ENCODE measurements around the gene CLPTM1L.

The CLPTM1L gene

DNA sequence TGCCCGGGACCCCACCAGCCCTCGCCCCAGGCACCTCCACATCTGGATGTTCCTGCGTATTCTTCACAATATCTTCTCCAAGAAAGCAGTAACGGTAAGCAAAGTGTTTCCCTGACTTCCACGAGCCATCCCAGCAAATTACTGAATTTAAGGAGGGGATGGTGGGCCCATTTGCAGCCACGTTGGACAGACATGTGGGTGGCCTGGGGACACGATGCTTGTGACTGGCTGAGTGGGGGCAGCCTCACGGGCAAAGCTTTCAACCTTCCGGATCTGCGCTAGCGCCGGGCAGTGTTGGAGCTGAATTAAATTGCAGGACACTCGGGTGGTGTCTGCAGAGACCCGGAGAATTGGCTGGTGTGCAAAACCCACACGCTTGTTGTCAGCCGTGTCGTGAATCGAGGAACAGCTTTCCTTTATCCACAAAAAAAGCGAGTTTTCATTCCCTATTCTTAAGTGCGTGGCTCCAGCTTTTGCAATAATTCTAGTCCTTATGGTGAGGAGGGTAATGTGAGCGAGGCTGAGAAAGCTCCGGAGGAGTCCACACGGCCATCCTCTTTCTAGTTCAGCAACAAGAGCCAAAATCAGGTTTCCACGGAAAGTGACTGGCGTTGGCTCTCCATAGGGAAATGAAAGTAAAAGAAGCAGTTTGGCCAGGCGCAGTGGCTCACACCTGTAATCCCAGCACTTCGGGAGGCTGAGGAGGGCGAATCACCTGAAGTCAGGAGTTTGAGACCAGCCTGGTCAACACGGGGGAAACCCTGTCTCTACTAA, 17.5 kb upstream of the CLPTM1L start:
- Histone ChIP-seq H3K4me1 (ENCODE audit: control insufficient read depth, insufficient read depth, low read length) (no peaks in the 10 kb centered on the region), H3K36me3 (ENCODE audit: control insufficient read depth in 2 of 2, insufficient read depth in 1 of 2, low read length in 2 of 2) (no peaks in the 10 kb centered on the region), H3K9me3 (ENCODE audit: control insufficient read depth, insufficient read depth, low read depth, low read length) (no peaks in the 10 kb centered on the region), H3K27ac (ENCODE audit: extremely low read depth, low read depth, low read length) (no peak overlapping the region), H3K4me3 (ENCODE audit: low read depth, low read length) (no peak overlapping the region)
- CTCF ChIA-PET = interaction anchor here (0.7 to 1.0 kb wide), 5 partner anchors 8 to 282 kb away, joined by 3 to 6 read pairs (median 4); no protein-coding TSS in a partner anchor
- POLR2A ChIA-PET = interaction anchor here (1.1 kb wide), 1 partner anchor 18 kb away, joined by 3 read pairs; the partner anchor contains the start of gene CLPTM1L
- TF ChIP-seq ZNF138 (tag by site-specific recombination; IDR thresholded peaks at IDR 0.05; ENCODE audit: borderline replicate concordance) = no peak
- TF ChIP-seq YY1 (tag by site-specific recombination; IDR thresholded peaks at IDR 0.05) = no peak
- TF ChIP-seq TSHZ1 (tag by site-specific recombination; IDR thresholded peaks at IDR 0.05; ENCODE audit: borderline replicate concordance) = no peak
- TF ChIP-seq ZNF623 (tag by site-specific recombination; IDR thresholded peaks at IDR 0.05) = no peak
- TF ChIP-seq ZSCAN16 (tag by site-specific recombination; IDR thresholded peaks at IDR 0.05) = no peak
- TF ChIP-seq ELK4 (IDR thresholded peaks at IDR 0.05; ENCODE audit: borderline replicate concordance, low read depth, low read length) = no peak
- TF ChIP-seq ZNF639 (tag by site-specific recombination; IDR thresholded peaks at IDR 0.05) = no peak
- no peak for TF ChIP-seq KLF7 (tag by site-specific recombination; IDR thresholded peaks at IDR 0.05; ENCODE audit: borderline replicate concordance)
- no peak for TF ChIP-seq ZNF677 (tag by site-specific recombination; IDR thresholded peaks at IDR 0.05)
- no peak for TF ChIP-seq SALL2 (tag by site-specific recombination; IDR thresholded peaks at IDR 0.05; ENCODE audit: borderline replicate concordance)

DNA sequence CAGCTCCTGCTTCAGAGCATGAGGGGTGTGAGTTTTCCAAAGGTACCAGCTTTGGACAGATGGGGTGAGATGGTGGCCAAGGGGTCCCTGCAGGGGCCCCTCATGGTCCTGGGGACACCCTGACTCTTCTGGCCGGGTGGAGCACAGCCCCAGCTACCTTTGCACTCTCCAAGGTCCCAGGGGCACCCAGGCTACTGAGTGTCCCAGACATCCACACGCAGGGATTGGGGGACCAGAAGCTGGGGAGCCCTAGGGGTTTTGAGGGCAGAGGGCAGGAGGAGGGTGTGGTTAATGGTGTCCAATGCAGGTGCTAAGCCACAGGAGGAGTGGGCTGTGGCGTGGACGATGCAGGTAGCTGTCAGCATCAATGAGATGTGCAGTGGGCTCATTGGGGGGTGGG, 16.0 kb upstream of the CLPTM1L start:
- ChIA-PET CTCF (interaction anchor here (0.6 to 2.6 kb wide), 2 partner anchors 13 to 19 kb away, joined by 4 to 15 read pairs; no protein-coding TSS in a partner anchor), POLR2A (no interaction called here)
- Histone ChIP-seq H3K4me3 (ENCODE audit: low read depth, low read length) (no peak overlapping the region), H3K9me3 (ENCODE audit: control insufficient read depth, insufficient read depth, low read depth, low read length) (no peaks in the 10 kb centered on the region), H3K4me1 (ENCODE audit: control insufficient read depth, insufficient read depth, low read length) (no peaks in the 10 kb centered on the region), H3K36me3 (ENCODE audit: control insufficient read depth in 2 of 2, insufficient read depth in 1 of 2, low read length in 2 of 2) (no peaks in the 10 kb centered on the region), H3K27ac (ENCODE audit: extremely low read depth, low read depth, low read length) (no peak overlapping the region)
- TF ChIP-seq ZNF585B (tag by site-specific recombination; IDR thresholded peaks at IDR 0.05) (no peak), ZNF335 (tag by site-specific recombination; conservative IDR thresholded peaks at IDR 0.05) (no peak), KLF8 (tag by site-specific recombination; IDR thresholded peaks at IDR 0.05) (no peak), ZNF426 (tag by site-specific recombination; IDR thresholded peaks at IDR 0.05) (no peak), ZNF175 (tag by site-specific recombination; IDR thresholded peaks at IDR 0.05) (no peak), ZNF121 (tag by site-specific recombination; IDR thresholded peaks at IDR 0.05) (no peak), ZNF623 (tag by site-specific recombination; IDR thresholded peaks at IDR 0.05) (no peak), ZNF132 (tag by site-specific recombination; IDR thresholded peaks at IDR 0.05; ENCODE audit: borderline replicate concordance) (no peak), ZNF629 (tag by site-specific recombination; IDR thresholded peaks at IDR 0.05) (no peak), ZNF140 (tag by site-specific recombination; IDR thresholded peaks at IDR 0.05) (no peak), ZNF473 (tag by site-specific recombination; IDR thresholded peaks at IDR 0.05) (no peak), ZNF174 (tag by site-specific recombination; IDR thresholded peaks at IDR 0.05) (no peak), ZNF549 (tag by site-specific recombination; IDR thresholded peaks at IDR 0.05) (no peak), ZNF677 (tag by site-specific recombination; IDR thresholded peaks at IDR 0.05) (no peak), IKZF3 (tag by site-specific recombination; IDR thresholded peaks at IDR 0.05) (no peak), ZNF664 (tag by site-specific recombination; IDR thresholded peaks at IDR 0.05) (no peak), ZNF76 (tag by site-specific recombination; IDR thresholded peaks at IDR 0.05; ENCODE audit: borderline replicate concordance, low read depth) (no peak), ZNF16 (tag by site-specific recombination; IDR thresholded peaks at IDR 0.05; ENCODE audit: low read depth) (no peak)
- TF ChIP-seq, protein P1, sequence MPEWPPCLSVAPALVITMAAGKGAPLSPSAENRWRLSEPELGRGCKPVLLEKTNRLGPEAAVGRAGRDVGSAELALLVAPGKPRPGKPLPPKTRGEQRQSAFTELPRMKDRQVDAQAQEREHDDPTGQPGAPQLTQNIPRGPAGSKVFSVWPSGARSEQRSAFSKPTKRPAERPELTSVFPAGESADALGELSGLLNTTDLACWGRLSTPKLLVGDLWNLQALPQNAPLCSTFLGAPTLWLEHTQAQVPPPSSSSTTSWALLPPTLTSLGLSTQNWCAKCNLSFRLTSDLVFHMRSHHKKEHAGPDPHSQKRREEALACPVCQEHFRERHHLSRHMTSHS (tag by site-specific recombination; IDR thresholded peaks at IDR 0.05) = no peak

All from HEK293 (cell line).